Measurements from ENCODE around the gene PACS1. TPM values are rescaled to one million over a fixed set of nuclear protein-coding genes. Genes with fewer than 3 reads are reported as not detected.
"Not testable (repeated sequence)": the region's sequence is repeated elsewhere in the genome, so short reads cannot be mapped to it uniquely, and the experiment has no call there.

The PACS1 gene
- total RNA-seq, 2 experiments from 2014 or later = 59.5 to 62.7 TPM

DNA sequence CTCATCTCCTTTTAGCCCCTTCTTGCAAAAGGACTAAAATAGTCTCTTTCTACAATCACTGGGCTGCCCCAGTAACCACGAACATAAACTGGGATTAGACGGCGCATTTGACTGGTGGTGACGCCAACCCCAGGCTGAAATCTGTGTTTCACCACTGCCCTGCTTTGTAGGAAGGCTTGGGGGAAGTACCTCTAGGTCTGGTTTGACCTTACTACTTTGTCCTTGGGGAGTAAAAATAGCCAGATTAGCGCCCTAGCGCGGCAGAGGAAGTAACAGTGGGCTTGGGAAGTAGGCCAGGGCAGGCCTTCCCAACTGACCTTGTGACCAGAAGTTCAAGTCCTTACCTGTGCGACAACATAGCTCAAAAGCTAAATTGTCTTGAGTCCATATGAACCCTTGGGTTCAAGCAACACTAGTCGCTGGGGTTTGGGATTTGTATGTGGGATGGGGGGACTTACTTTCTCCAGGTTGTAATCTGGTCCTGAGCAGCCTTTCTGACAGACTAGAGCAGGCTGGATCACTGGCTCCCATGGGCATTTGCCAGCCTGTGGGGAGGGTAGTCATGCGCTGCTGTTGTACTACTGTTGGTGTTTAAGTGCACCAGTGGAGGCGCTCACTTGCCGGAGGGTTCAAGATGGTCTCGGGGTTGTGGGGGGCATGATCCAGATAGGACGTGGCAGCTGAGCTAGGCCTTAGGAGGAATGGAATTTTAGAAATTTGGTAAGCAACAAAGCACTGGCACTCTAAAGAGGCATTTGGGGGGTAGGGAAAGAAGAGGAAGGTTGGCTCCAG, 953 bp upstream of the PACS1 start:
- ChIA-PET CTCF (interaction anchor here (0.5 to 4.2 kb wide), 21 partner anchors 10 to 276 kb away, joined by 3 to 40 read pairs (median 4); partner anchors contain the start of genes BANF1, CST6, EIF1AD and SF3B2), POLR2A (interaction anchor here (0.6 to 4.3 kb wide), 2 partner anchors 17 to 358 kb away, joined by 3 to 14 read pairs; partner anchors contain the start of gene SF3B2)

DNA sequence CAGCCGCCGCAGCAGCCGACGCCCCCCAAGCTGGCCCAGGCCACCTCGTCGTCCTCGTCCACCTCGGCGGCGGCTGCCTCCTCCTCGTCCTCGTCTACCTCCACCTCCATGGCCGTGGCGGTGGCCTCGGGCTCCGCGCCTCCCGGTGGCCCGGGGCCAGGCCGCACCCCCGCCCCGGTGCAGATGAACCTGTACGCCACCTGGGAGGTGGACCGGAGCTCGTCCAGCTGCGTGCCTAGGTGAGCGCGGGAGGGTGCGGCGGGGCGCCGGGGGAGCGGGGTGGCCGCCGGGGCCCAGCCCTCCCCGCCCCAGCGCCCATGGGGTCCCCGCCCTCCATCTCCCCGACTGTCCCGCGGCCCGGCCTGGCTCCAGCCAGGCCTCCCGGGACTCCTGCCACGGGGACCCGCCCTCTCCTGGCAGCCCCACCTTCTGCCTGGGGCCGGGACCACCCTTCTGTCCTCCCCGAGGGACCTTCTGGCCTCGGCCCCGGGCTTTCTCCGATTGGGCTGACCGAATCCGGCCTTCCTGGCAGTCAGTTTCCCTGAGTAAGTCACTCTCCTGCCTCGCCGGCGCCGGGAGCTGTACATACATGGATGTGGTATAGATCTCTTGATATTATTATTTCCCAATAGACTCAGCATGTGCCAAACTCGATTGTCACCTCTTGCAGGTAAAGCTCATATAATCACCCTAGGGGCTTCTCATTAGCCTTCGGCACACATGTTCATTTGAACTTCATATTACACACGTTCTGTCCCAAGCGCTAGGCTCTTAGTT, 720 bp downstream of the PACS1 start:
- POLR2A ChIA-PET = interaction anchor here (0.7 to 4.3 kb wide), 5 partner anchors 10 to 65 kb away, joined by 3 to 14 read pairs (median 6); partner anchors contain the start of gene SF3B2

DNA sequence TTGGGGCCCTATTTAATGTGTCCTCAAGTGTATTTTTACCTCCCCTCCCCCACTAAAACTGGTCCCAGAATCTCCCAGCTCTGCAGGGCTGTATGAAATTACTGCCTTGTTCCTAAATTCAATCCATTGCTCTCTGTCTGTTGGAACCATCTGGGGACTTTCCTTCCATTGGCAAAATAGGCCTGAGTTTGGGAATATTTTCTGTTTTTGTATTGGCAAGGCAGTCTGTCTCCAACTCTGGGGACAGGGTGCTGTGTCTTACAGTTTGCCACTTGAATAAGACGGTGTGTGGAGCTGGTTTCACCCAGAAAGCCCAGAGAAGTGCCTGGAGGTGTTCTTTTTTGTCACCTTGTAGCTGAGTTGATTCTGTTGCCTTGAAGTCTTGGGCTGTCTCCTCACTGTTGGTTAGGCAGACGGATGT, 1.3 kb downstream of the PACS1 start:
- CTCF ChIA-PET = interaction anchor here (0.6 to 1.8 kb wide), 5 partner anchors 10 to 141 kb away, joined by 3 to 7 read pairs (median 5); no protein-coding TSS in a partner anchor
- POLR2A ChIA-PET = interaction anchor here (0.7 to 1.9 kb wide), 4 partner anchors 10 to 64 kb away, joined by 3 to 6 read pairs (median 5); no protein-coding TSS in a partner anchor

More for the DNA sequence above, 720 bp downstream of the PACS1 start:
- CTCF ChIA-PET = interaction anchor here (0.6 to 3.4 kb wide), 7 partner anchors 10 to 64 kb away, joined by 3 to 40 read pairs (median 5); partner anchors contain the start of gene SF3B2

DNA sequence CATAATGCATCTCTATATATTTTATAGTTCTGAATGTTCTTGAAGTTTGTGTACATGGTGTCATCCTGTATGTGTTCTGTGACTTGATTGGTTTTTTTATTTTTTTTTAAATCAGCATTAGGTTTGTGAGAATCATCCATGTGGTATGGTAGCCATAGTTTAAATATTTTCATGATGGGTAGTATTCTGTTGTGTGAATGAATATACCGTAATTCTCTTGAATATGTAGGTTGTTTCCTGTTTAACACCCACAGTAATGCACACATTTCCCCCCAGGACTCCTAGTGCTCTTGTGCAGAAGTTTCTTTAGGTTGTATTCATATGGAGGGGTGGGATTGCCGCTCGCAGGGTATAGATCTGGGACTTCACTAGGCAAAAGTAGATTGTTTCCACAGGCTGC, 2.0 kb downstream of the PACS1 start:
- CTCF ChIA-PET = interaction anchor here (0.6 to 1.8 kb wide), 3 partner anchors 9 to 140 kb away, joined by 3 to 7 read pairs (median 5); no protein-coding TSS in a partner anchor

DNA sequence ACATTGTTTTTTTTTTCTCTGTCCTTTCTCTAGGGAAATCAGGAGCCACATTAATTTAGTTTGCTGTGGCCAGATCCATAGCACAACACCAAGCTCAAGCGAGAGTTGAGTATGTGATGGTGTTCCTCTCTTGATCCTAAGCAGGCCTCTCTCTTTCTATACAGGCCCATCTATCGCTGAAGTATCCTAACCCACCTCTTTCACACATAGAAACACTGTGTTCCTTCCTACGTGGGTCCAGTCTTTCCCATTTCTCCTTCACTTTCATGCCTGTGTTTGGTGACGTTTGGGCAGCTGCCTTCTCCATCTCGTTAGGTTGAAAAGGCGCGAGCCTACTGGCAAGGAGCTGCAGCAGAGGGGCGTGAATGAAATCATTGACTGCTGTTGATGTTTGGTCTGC, 2.4 kb downstream of the PACS1 start:
- POLR2A ChIA-PET = no interaction called here
- CTCF ChIA-PET = interaction anchor here (1.8 kb wide), 1 partner anchor 42 kb away, joined by 5 read pairs; no protein-coding TSS in a partner anchor

More for the DNA sequence above, 2.0 kb downstream of the PACS1 start:
- POLR2A ChIA-PET = interaction anchor here (1.9 kb wide), 1 partner anchor 64 kb away, joined by 6 read pairs; no protein-coding TSS in a partner anchor

DNA sequence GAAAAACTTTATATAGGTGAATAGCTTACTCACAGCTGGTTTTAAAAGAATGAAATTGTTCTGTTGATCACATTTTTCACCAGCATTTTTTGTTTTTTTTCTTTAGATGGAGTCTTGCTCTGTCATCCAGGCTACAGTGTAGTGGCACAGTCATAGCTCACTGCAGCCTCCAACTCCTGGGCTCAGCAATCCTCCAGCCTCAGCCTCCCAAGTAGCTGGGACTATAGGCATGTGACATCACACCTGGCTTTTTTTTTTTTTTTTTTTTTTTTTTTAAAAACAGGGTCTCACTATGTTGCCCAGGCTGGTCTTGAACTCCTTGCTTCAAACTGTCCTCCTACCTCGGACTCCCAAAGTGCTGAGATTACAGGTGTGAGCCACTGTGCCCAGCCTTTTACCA, 3.6 kb downstream of the PACS1 start:
- CTCF ChIA-PET = interaction anchor here (1.6 to 1.7 kb wide), 2 partner anchors 10 to 152 kb away, joined by 3 read pairs; no protein-coding TSS in a partner anchor
- POLR2A ChIA-PET = interaction anchor here (1.3 kb wide), 1 partner anchor 59 kb away, joined by 3 read pairs; no protein-coding TSS in a partner anchor

DNA sequence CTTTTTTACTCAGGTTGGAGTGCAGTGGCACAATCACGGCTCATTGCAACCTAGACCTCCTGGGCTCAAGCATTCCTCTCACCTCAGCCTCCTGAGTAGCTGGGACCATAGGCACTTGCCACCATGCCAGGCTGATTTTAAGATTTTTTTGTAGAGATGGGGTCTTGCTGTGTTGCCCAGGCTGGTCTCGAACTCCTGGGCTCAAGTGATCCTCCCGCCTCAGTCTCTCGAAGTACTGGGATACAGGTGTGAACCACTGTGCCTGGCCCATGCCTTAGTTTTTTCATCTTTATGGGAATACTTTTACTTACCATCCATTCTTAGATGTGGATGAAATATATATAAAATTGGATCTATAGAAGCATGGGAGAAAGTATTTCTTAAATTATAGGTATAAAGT, 5.2 kb downstream of the PACS1 start:
- ChIA-PET CTCF (interaction anchor here (0.6 to 1.9 kb wide), 3 partner anchors 61 to 150 kb away, joined by 3 to 6 read pairs (median 4); no protein-coding TSS in a partner anchor), POLR2A (no interaction called here)

DNA sequence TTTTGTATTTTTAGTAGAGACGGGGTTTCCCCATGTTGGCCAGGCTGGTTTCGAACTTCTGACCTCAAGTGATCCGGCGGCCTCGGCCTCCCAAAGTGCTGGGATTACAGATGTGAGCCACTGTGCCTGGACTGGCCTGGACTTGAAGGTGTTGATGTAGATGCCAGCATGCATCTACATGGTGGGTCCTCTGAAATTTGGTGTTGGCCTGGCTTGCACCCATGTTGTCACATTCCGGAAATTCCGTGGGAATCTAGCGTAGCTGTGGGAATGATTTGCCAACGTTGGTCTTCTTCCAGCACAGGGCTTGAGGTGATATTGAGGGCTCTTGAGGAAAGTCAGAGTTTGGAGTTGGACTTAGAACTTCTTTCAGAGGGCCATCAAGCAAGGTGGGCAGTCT, 6.5 kb downstream of the PACS1 start:
- ChIA-PET CTCF (interaction anchor here (0.6 to 1.9 kb wide), 3 partner anchors 11 to 354 kb away, joined by 3 to 6 read pairs (median 3); no protein-coding TSS in a partner anchor), POLR2A (interaction anchor here (1.2 kb wide), 1 partner anchor 9 kb away, joined by 3 read pairs; no protein-coding TSS in a partner anchor)

DNA sequence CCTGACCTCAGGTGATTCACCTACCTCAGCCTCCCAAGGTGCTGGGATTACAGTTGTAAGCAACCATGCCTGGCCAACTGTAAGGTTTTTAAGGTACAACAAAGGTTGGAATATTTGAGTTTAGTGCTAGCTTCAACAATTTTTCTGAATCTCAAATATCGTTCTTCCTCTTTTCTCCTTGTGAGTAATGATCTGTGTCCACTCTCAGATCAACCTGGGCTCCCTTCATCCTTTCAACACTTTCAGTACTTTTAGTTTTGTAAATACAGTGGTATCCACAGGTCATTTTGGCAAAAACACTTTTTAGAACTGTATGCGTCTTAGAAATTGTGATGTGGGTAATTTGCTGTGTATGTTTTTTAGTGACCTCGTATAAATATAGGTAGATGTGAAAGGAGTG, 7.9 kb downstream of the PACS1 start:
- ChIA-PET CTCF (interaction anchor here (0.6 to 4.0 kb wide), 5 partner anchors 9 to 310 kb away, joined by 3 to 19 read pairs (median 3); partner anchors contain the start of gene PACS1), POLR2A (no interaction called here)

DNA sequence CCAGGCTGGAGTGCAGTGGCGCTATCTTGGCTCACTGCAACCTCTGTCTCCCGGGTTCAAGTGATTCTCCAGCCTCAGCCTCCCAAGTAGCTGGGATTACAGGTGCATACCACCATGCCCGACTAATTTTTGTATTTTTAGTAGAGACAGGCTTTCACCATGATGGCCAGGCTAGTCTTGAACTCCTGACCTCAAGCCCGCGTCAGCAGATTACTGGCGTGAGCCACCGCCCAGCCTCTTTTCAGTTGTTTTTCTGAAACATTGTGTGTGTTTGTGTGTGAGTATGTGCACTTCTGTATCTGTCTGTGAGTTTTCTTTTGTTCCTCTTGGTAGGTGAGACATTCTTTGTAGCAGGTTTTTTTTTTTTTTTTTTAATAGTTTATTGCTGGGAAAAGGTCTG, 8.9 kb downstream of the PACS1 start:
- CTCF ChIA-PET = interaction anchor here (0.6 to 4.0 kb wide), 4 partner anchors 10 to 522 kb away, joined by 3 to 19 read pairs (median 4); partner anchors contain the start of gene PACS1

DNA sequence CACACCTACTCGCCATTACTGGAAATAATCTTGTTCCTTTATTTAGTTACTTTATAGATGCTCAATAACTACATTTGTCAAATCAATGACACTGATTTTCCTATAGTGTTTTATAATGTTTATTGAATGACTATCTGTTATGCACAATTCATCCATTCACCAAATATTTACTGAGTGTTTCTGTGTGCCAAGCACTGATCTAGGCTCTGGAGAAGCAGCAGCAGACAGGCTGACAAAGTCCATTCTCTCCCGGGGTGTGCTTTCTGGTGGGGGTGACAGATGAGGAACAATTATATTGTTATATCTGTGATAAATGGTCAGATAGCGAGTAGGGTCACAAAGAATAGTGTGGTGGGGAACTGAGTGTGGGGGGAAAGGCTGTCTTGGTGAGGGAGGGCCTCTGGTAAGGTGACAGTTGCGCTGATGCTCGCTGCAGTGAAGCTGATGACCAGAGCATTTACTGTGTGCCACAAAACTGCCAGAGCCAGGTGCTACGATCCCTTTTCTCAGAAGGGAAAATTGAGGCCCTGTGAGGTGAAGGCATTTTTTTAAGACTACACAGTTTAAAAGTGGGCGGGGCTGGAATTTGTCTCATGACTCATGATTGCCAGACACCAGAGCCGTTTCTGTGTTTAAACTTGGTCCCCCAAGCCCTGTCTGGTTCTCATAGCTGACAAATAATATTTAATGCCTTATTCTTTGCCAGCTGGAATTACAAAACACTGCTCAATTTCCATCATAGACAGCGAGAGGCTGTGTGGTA, 10.2 kb downstream of the PACS1 start:
- ChIA-PET POLR2A (interaction anchor here (0.6 to 1.5 kb wide), 3 partner anchors 9 to 512 kb away, joined by 3 to 6 read pairs (median 3); no protein-coding TSS in a partner anchor), CTCF (interaction anchor here (1.4 to 4.0 kb wide), 3 partner anchors 9 to 36 kb away, joined by 3 to 19 read pairs (median 7); partner anchors contain the start of gene PACS1)

More for the DNA sequence above, 8.9 kb downstream of the PACS1 start:
- POLR2A ChIA-PET = not testable (repeated sequence)

DNA sequence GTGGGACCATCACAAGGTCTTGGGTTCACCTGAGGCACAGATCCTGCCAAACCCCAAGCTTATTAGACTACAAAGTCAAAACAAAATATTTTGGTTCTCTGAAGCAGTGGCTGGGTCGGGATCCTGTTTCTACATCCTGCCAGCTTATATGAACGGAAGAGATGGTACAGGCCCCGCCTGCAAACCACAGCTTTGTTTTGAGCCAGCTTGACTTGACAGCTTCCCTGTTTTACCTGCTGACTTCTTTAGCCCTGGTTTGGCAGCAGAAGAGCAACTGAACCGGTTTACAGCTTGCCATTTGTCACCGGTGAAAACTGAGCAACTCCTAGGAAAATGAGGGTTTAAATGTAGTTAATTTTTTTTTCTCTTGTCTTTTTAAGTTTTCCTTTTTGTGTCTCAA, 11.4 kb downstream of the PACS1 start:
- CTCF ChIA-PET = interaction anchor here (0.9 to 4.0 kb wide), 5 partner anchors 10 to 142 kb away, joined by 3 to 19 read pairs (median 5); partner anchors contain the start of gene PACS1
- POLR2A ChIA-PET = interaction anchor here (1.5 kb wide), 1 partner anchor 11 kb away, joined by 6 read pairs; no protein-coding TSS in a partner anchor

DNA sequence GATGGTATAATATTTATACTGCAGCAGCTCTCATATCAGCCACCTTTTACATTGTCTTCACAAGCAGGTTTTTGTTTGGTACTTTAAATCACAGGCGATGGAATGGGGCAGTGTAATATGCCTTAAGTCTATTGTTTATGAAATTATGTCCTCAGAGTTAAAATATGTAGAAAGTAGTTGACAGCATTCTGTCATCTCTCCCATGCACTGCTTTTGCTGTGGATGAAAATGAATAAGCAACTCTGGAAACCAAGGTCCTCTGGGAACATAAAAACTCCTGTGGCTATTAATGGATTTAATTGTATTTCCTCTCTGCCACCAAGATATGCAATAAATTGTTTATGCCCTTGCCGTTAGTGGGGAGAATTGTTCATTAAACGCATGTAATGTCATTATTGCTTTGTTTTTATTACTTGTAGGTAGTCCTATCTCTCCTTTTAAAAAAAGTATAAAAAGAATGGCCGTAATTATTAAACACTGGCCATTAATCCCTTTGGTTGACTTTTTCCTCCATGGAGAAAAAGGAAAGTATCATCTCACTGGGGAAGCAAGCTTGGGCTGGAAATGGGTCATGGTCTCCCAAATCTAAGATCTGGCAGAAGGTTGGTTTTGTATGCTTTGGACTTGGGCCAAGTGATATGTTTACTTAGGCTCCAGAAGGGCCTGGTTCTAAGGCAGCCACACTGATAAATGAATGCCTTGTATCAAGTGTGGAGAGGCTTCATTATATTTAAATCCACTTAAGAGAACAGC, 13.1 kb downstream of the PACS1 start:
- ChIA-PET CTCF (interaction anchor here (1.2 to 1.3 kb wide), 3 partner anchors 9 to 33 kb away, joined by 3 read pairs; no protein-coding TSS in a partner anchor), POLR2A (no interaction called here)

DNA sequence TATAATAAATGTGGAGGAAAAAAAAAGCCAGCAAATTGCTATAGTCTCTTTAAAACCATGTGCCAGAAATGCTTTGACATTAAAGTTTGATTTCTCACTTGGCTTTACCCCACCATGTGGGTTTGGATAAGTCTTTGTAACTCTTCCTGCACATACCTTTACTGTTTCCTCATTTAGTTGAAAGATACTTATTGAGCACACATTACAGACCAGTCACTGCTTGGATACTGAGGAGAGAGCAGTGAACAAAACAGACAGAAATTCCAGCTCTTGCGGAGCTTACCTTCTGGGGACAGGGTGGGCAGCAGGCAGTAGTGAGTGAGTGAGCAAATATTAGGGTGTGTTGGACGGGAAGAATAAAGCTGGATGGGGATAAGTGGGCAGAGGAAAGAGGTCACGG, 13.7 kb downstream of the PACS1 start:
- CTCF ChIA-PET = interaction anchor here (1.2 to 1.3 kb wide), 3 partner anchors 10 to 62 kb away, joined by 3 read pairs; no protein-coding TSS in a partner anchor
- POLR2A ChIA-PET = no interaction called here

DNA sequence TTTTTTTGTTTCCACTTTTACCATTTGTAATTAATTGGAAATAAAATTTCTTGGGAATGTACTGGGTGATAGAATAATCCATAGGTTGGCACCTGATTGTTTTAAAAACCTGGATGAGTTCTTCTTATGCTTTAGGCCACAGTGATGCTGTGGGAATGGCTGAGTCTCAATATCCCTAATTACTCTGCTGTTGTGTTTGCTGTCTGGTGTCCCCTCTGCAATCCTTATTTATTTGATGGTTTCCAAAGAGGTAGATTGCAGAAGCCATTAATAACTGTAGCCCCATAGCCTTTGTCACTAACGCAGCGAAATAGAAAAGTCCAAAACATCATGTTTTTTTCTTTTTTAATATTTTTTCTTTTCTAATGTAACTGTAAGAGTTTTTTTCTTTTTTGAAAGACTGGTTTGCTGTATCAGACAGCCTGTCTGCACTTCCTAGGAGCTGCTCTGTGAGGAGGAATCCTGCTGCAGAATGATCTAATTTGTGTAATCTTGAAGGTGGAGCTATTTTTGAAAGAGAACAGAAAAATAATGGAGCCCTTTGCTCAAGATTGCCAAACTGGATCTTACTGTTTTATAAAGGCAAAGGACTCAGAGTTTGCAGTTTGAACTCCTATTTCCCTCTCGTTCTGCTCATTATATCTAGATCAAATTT, 14.9 kb downstream of the PACS1 start:
- CTCF ChIA-PET = interaction anchor here (1.3 kb wide), 1 partner anchor 63 kb away, joined by 3 read pairs; no protein-coding TSS in a partner anchor
- POLR2A ChIA-PET = interaction anchor here (0.6 to 0.7 kb wide), 2 partner anchors 31 to 188 kb away, joined by 3 to 4 read pairs; no protein-coding TSS in a partner anchor

DNA sequence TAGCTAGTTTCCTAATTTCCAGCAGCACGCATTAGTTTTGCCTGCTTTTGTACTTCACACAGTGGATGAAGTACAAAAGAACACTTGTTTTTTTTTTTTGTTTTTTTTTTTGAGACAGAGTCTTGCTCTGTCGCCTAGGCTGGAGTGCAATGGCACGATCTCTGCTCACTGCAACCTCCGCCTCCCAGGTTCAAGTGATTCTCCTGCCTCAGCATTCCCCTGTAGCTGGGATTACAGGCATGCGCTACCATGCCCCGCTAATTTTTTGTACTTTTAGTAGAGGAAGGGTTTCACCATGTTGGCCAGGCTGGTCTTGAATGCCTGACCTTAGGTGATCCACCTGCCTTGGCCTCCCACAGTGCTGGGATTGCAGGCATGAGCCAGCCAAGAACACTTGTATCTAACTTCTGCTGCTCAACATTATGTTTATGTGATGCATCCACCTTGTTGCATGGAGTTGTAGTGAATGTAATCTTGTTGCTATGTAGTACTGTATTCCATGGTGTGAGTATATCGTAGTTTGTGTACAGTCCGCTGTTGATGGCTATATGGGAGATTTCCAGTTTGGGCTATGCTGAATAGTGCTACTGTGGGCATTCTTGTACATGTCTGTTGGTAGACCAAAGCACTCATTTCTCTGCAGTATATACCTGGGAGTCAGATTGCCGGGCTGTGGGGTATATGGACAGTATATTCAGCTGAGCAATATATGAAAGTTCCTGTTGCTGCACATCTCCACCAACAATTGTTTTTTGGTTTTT, 17.3 kb downstream of the PACS1 start:
- ChIA-PET POLR2A (no interaction called here), CTCF (interaction anchor here (1.7 kb wide), 1 partner anchor 22 kb away, joined by 4 read pairs; no protein-coding TSS in a partner anchor)

Data from activated CD8-positive, alpha-beta memory T cell treated with anti-CD3 and anti-CD28 coated beads for 36 hours (primary cell).